A549 (cell line): ENCODE measurements around the gene OPN1LW.

Source experiments
- CBX8 ChIP-seq: fragments of 200-600 bp; sonication (generic); IDR thresholded peaks from 2 replicates; pipeline ENCODE4 v1.6.1; 2016
- CHD2 ChIP-seq: fragments of 150-350 bp; IDR thresholded peaks from 2 replicates; pipeline ENCODE4 v1.6.1; 2014; ENCODE audit warnings: low read length; ENCODE audit not compliant: partially characterized antibody
- ESRRA ChIP-seq: fragments of 150-350 bp; IDR thresholded peaks from 2 replicates; pipeline ENCODE4 v1.6.1; 2014; ENCODE audit warnings: mild to moderate bottlenecking, low read length, borderline replicate concordance
- MAFK ChIP-seq: fragments of 450-650 bp; IDR thresholded peaks from 2 replicates; pipeline ENCODE4 v1.6.1; 2014; ENCODE audit not compliant: partially characterized antibody
- MAZ ChIP-seq: fragments of 150-350 bp; IDR thresholded peaks from 2 replicates; pipeline ENCODE4 v1.6.1; 2014; ENCODE audit warnings: antibody characterized with exemption, low read depth, low read length, borderline replicate concordance
- MYC ChIP-seq: IDR thresholded peaks from 2 replicates; pipeline ENCODE4 v1.6.1; 2012; ENCODE audit warnings: mild to moderate bottlenecking, inconsistent platforms, low read length, improper control_type of control experiment, borderline replicate concordance
- NPAS2 ChIP-seq: fragments of 250-450 bp; sonication (Bioruptor Pico); IDR thresholded peaks from 2 replicates; pipeline ENCODE4 v1.8.0; 2022; ENCODE audit warnings: mild to moderate bottlenecking, moderate library complexity, borderline replicate concordance
- NR3C1 ChIP-seq: fragments of >200 bp; sonication (Bioruptor Twin); formaldehyde crosslinking; IDR thresholded peaks from 3 replicates; pipeline ENCODE4 v1.6.1; 2017
- TF ChIP-seq, protein P1 (sequence below): fragments of >200 bp; sonication (Bioruptor Twin); formaldehyde crosslinking; IDR thresholded peaks from 3 replicates; pipeline ENCODE4 v1.5.1; 2016
- TF ChIP-seq, protein P2 (sequence below): IDR thresholded peaks from 2 replicates; pipeline ENCODE4 v1.6.1; 2012
- TF ChIP-seq, protein P3 (sequence below): fragments of 200-600 bp; sonication (generic); IDR thresholded peaks from 2 replicates; pipeline ENCODE4 v1.6.1; 2016; ENCODE audit warnings: antibody characterized with exemption, mild to moderate bottlenecking, moderate library complexity
- TF ChIP-seq, protein P4 (sequence below): fragments of >200 bp; sonication (Bioruptor Twin); formaldehyde crosslinking; IDR thresholded peaks from 3 replicates; pipeline ENCODE4 v1.6.1; 2016

DNA sequence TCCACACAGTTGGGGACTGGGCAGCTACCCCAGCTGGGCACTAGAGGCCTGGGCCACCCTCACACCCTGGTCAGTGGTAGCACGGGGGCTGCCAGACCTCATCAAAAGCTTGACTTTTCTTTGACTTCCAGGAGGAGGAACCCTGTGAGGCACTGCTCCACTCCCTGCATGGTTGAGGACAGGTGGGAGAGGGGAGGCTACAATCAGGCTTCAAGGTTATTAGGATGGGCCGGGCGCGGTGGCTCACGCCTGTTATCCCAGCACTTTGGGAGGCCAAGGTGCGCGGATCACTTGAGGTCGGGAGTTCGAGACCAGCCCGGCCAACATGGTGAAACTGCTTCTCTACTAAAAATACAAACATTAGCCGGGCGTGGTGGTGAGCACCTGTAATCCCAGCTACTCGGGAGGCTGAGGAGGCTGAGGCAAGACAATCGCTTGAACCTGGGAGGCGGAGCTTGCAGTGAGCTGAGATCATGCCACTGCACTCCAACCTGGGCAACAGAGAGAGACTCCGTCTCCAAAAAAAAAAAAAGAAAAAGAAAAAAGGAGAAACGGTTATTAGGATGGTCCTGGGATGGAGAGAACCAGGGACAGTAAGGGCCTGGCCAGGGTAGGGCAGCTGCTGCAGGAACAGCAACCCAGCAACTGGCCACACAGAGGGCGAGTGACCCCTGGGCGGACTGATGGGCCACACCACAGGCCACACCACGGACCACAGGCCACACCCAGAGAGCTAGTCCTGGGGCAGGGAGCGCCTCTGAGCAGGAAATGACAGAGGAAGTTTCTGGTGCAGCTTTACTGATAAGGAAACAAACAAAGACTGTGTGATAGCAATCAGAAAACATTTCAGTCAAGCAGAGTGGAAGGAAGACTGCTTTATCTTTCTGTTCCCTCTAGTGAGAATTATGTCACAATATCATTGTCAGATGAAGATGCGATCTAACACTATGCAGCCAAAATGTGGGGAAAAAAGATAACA is 20.5 kb upstream of the OPN1LW start:
- TF ChIP-seq, protein P1, sequence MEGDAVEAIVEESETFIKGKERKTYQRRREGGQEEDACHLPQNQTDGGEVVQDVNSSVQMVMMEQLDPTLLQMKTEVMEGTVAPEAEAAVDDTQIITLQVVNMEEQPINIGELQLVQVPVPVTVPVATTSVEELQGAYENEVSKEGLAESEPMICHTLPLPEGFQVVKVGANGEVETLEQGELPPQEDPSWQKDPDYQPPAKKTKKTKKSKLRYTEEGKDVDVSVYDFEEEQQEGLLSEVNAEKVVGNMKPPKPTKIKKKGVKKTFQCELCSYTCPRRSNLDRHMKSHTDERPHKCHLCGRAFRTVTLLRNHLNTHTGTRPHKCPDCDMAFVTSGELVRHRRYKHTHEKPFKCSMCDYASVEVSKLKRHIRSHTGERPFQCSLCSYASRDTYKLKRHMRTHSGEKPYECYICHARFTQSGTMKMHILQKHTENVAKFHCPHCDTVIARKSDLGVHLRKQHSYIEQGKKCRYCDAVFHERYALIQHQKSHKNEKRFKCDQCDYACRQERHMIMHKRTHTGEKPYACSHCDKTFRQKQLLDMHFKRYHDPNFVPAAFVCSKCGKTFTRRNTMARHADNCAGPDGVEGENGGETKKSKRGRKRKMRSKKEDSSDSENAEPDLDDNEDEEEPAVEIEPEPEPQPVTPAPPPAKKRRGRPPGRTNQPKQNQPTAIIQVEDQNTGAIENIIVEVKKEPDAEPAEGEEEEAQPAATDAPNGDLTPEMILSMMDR: no peak
- TF ChIP-seq NR3C1 (no peak), MAFK (no peak), MAZ (no peak), CBX8 (no peak), NPAS2 (CRISPR knock-in tag) (no peak), MYC (no peak), ESRRA (no peak), CHD2 (no peak)
- TF ChIP-seq, protein P2, sequence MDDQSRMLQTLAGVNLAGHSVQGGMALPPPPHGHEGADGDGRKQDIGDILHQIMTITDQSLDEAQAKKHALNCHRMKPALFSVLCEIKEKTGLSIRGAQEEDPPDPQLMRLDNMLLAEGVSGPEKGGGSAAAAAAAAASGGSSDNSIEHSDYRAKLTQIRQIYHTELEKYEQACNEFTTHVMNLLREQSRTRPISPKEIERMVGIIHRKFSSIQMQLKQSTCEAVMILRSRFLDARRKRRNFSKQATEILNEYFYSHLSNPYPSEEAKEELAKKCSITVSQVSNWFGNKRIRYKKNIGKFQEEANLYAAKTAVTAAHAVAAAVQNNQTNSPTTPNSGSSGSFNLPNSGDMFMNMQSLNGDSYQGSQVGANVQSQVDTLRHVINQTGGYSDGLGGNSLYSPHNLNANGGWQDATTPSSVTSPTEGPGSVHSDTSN: no peak
- TF ChIP-seq, protein P3, sequence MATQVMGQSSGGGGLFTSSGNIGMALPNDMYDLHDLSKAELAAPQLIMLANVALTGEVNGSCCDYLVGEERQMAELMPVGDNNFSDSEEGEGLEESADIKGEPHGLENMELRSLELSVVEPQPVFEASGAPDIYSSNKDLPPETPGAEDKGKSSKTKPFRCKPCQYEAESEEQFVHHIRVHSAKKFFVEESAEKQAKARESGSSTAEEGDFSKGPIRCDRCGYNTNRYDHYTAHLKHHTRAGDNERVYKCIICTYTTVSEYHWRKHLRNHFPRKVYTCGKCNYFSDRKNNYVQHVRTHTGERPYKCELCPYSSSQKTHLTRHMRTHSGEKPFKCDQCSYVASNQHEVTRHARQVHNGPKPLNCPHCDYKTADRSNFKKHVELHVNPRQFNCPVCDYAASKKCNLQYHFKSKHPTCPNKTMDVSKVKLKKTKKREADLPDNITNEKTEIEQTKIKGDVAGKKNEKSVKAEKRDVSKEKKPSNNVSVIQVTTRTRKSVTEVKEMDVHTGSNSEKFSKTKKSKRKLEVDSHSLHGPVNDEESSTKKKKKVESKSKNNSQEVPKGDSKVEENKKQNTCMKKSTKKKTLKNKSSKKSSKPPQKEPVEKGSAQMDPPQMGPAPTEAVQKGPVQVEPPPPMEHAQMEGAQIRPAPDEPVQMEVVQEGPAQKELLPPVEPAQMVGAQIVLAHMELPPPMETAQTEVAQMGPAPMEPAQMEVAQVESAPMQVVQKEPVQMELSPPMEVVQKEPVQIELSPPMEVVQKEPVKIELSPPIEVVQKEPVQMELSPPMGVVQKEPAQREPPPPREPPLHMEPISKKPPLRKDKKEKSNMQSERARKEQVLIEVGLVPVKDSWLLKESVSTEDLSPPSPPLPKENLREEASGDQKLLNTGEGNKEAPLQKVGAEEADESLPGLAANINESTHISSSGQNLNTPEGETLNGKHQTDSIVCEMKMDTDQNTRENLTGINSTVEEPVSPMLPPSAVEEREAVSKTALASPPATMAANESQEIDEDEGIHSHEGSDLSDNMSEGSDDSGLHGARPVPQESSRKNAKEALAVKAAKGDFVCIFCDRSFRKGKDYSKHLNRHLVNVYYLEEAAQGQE: no peak
- TF ChIP-seq, protein P4, sequence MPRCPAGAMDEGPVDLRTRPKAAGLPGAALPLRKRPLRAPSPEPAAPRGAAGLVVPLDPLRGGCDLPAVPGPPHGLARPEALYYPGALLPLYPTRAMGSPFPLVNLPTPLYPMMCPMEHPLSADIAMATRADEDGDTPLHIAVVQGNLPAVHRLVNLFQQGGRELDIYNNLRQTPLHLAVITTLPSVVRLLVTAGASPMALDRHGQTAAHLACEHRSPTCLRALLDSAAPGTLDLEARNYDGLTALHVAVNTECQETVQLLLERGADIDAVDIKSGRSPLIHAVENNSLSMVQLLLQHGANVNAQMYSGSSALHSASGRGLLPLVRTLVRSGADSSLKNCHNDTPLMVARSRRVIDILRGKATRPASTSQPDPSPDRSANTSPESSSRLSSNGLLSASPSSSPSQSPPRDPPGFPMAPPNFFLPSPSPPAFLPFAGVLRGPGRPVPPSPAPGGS: no peak
